Activated T-helper 1 cell treated with Interleukin-2 at 50 U/mL for 16 hours (primary cell): ENCODE results near the gene TPRX2.
"Not testable (repeated sequence)": the region's sequence is repeated elsewhere in the genome, so short reads cannot be mapped to it uniquely, and the experiment has no call there.

Experiments used
- DNase-seq: peaks from one replicate; pipeline ENCODE4 v3.0.0-alpha.2; 2020; ENCODE audit warnings: low read depth

TPRX2 gene, protein sequence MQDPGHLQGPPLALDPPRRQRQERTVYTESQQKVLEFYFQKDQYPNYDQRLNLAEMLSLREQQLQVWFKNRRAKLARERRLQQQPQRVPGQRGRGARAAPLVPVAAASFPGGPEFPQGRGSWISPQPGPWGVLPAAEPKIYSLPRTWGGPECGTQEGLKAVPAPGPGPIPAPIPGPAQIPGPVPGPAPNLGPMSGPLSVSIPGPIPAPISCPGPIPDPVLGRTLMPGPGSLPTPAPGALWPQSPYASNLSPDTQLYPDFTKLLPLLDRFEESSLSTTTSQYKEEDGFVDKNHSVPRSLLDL

DNA sequence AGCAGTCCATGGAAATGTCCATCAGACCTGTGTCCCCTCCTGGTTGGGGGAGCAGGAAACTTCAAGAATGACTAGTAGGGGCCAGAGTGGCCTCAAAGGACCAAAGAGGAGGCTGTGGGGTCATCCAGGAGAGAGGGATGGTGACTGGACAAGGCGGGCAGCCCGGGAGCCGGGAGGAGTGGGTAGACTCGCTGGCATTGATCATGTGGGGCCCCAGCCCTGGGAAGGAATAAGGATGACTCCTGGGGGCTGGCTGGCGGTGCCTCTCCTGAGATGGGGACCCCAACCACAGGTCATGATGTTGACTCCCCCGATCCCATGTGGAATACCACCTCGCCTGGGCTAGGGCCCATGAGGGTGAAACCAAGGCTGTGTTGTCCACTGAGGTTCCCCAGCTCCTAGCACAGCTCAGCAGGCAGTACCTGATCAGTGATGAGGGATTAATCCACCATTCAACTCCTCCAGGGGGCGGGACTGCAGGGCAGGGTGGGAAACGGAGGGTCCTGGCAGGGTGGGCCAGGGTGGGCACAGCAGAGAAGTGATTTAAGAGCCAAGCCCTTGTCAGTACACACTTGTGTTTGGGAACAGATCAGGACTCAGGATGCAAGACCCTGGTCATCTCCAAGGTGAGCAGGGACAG lies at the start of gene TPRX2:
TSS of gene TPRX2 (plus strand) at position 590 of the 640 bp plus-strand sequence. CDS start at position 602, 12 bp downstream.
- not testable (repeated sequence) for DNase-seq

DNA sequence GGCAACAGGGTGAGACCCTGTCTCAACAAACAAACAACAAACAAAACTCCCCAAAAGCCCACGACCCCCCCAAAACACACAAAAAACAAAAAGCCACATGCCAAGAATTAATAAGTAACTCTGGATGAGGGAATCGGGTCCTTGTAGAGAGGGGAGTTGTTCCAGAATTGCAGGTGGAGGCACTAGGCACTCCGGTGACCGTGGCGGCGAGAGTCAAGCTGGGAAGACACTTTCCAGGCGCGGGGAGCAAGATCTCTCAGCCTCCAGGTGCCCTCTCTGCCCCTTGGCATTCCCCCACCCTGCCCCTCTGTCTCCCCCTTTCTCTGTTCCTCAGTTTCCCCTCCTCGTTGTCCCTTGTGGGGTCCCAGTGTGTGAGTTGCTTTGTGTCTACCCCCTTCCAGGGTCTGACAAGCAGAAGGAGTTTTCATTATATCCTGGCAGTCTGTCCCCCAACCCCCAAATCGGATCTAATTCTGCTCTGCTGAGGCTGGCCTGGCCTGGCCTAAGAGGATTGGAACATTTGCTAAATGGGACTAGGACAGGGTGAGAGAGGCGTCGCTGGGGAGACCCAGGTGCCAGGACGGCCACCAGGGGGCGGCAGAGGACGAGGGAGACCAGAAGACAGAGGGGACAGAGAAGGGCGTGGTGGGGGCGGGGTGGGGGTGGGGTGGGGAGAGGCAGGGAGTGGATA lies 45.6 kb upstream of the TPRX2 start:
- peak; percentile 52 for DNase-seq

DNA sequence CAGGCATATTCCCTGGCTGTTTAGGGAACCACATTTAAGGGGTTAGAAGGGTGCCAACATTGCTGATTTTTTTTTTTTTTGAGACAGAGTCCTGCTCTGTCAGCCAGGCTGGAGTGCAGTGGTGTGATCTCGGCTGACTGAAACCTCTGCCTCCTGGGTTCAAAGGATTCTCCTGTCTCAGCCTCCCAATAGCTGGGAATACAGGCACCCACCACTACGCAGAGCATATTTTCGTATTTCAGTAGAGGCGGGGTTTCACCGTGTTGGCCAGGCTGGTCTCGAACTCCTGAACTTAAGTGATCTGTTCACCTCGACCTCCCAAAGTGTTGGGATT lies 45.1 kb upstream of the TPRX2 start:
- DNase-seq = no peak

DNA sequence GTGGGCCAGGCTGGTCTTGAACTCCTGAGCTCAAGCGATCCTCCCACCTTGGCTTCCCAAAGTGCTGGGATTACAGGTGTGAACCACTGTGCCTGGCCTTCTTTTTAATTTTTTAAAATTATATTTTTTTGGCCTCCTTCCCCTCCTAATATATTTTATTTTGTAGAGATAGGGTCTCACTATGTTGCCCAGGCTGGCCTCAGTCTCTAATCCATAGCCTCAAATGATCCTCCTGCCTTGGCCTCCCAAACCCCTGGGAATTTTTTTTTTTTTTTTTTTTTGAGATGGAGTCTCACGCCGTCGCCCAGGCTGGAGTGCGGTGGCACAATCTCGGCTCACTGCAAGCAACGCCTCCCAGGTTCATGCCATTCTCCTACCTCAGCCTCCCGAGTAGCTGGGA lies 42.8 kb upstream of the TPRX2 start:
- DNase-seq = not testable (repeated sequence)

DNA sequence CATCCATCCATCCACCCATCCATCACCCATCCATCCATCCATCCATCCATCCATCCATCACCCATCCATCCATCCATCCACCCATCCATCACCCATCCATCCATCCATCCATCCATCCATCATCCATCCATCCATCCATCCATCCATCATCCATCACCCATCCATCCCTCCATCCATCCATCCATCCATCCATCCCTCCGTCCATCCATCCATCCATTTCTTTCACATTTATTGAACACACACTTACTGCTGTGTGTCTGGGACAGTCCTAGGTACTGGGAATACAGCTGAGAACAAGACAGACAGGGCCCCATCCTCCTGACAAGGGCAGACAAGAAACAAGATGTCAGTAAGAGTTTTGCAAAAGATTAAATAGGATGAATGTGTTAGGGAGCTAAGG lies 40.8 kb upstream of the TPRX2 start:
- DNase-seq = not testable (repeated sequence)

DNA sequence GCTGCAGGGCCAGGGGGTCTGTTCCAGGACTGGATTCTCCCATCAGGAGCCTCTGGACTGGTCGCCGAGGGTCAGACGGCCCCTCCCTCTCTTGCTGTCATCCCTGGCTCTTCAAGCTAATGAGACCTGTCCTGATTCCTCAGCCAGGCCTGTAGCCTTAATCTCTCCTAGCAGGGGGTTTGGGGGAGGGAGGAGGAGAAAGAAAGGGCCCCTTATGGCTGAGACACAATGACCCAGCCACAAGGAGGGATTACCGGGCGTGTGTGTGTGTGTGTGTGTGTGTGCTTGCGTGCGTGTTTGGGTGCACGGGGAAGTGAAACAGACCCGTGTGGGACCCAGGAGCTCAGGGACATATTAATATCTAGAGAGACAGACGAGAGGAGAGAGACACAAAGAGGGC lies 39.2 kb upstream of the TPRX2 start:
- DNase-seq = no peak

DNA sequence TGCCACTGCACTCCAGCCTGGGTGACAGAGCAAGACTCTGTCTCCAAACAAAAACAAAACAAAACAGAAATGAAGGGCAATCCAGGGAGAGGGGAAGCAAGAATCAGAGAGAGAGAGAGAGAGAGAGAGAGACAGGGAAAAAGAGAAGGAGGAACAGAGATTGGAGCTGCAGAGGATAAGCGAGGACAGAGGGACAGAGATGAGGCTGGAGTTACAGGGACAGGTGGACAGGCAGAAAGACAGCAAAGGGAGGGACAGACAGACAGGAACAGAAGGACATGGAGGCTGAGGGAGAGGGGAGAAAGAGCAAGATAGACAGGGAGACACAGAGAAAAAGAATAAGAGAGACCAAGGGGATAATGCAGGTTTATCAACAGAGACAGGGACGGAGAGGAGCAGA lies 38.6 kb upstream of the TPRX2 start:
- DNase-seq = no peak

DNA sequence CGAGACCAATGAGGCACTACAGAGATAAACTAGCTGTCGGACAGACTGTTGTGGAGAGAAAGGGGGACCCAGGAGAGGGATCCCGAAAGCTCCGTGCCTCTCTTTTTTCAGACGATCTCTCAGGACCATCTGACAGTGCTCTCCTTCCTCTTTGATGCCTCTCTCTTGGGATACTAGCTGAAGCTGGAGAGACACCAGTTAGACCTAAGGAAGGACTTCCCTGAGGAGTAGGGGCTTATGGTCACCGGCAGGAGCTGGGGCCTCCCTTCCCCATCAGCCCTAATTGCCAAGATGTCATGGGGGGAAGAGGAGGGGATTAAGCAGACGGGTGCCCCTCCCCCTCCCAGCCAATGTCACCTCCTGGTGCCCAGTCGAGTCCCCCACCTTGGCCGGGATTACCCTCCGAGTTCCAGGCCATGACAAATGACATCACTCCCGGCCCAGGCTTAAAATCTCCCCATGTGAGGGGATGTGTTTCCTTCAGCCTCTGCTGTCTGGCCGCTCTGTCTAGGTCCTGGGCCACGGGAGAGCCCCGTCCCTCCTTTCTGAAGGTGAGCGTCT lies 37.5 kb upstream of the TPRX2 start, which contains the start of gene CRX:
TSS of gene CRX (plus strand) at position 478 of the 561 bp plus-strand sequence. CDS start 12,507 bp downstream, outside the sequence.
- DNase-seq = no peak

DNA sequence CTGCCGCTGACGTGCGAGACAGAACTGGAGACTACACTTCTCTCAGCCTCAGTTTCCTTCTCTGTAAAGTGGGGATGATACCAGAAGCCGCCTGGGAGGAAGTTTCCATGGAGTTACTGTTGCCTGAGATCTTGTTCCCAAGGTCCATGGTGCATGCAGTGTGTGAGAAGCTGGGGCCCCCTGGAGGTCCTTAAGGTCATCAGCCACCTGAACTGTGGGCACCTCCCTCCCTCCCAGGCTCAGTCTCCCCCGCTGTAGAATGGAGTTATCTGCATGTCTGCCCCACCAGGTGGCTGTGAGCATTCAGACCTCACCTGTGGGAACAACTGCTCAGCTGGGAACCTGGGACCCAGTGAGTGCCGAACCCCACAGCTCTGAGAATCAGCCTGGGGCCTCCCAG lies 34.6 kb upstream of the TPRX2 start:
- no peak for DNase-seq

DNA sequence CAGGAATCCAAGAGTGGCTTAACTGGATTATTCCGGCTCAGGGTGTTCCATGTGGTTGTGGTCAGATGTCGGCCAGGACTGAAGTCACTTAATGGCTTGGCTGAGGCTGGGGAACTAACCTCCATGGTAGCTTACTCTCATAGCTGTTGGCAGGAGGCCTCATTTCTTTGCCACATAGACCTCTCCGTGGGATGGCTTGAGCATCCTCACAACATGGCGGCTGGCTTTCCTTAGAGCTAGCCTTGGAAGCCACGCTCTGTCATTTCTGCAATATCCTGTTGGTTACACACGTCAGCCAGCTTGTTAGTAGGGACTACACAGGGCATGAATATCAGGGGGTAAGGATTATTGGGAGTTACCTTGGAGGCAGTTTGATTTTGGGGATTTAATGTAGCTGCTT lies 32.2 kb upstream of the TPRX2 start:
- DNase-seq = no peak

DNA sequence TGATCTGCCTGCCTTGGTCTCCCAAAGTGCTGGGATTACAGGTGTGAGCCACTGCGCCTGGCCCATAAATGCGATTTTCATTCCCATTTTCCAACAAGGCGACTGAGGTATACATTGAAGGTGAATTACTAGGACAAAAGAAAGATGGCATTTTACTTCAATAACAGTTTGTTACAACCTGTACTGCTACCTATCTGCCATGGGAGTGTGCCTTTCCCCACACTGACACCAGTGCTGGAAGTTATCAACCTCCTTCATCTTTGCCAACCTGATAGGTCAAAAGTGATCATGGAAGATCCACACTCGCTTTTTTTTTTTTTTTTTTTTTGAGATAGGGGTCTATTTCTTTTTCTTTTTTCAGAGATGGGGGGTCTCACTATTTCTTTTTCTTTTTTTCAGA lies 26.3 kb upstream of the TPRX2 start:
- no peak for DNase-seq

DNA sequence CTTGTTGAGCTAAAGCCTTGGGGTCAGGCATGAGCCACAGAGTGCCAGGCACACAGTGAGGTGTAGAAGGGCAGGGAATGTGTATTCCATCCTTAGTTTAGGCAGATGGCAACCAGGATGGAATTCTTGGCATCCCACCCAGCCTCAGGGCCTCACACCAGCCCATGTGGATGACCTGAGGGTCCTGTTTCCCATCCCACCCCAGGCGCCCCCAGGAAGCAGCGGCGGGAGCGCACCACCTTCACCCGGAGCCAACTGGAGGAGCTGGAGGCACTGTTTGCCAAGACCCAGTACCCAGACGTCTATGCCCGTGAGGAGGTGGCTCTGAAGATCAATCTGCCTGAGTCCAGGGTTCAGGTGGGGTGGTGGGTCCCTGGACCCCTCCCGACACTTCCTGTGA lies 23.0 kb upstream of the TPRX2 start:
- DNase-seq = no peak

DNA sequence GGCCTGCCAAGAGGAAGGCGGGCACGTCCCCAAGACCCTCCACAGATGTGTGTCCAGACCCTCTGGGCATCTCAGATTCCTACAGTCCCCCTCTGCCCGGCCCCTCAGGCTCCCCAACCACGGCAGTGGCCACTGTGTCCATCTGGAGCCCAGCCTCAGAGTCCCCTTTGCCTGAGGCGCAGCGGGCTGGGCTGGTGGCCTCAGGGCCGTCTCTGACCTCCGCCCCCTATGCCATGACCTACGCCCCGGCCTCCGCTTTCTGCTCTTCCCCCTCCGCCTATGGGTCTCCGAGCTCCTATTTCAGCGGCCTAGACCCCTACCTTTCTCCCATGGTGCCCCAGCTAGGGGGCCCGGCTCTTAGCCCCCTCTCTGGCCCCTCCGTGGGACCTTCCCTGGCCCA lies 19.6 kb upstream of the TPRX2 start:
- no peak for DNase-seq

DNA sequence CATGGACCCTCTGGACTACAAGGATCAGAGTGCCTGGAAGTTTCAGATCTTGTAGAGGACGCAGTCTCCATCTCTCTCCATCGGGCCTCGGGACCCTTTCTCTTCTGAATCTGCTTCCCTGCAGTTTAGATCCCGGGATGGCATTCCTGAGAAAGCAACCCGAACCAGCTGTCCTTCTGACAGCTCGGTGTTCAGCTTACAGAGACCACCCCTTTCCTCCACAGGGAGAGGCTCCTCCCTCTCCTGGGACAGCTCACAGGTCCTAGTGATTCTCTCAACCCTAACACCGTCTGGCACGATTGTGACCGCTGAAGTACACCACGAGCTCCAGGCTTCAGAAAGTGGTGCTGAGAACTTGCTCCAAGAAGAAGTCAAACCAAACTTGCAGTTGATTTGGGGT lies 19.1 kb upstream of the TPRX2 start:
- DNase-seq = no peak

DNA sequence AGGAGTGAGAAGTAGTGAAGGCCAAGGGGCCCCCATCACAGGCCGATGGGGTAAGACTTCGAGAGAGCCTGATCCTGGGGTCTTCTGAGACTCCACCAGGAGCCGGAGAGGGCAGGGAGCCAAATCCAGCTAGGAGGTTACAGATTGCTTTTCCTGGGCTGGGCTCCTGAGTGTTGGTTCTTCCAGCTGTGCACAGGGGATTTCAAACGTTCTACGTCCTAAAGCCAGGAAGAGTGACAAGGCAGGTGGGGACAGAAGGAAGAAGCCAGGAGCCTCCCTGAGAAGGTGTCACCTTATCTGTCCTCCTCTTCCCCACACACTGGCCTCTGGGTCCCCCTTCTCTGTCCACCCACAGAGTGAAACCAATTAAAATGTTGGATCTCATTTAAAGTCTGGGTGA lies 16.1 kb upstream of the TPRX2 start:
- DNase-seq = no peak

DNA sequence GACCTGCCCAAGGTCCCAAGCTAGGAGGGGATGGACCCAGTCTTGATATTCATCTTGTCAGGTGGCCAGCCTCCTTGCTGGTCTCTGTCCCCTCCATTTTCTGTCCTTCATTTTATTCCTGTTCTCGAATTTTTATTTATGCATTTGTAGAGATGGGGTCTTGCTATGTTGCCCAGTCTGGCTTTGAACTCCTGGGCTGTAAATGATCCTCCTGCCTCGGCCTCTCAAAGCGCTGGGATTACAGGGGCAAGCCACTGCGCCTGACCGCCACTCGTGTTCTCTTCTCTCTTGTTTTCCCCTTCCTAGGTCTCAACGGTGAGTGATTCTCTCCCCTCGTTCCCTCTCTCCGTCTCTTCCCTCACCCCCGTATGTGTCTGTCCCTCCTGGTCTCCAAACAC lies 10.6 kb upstream of the TPRX2 start:
- no peak for DNase-seq

DNA sequence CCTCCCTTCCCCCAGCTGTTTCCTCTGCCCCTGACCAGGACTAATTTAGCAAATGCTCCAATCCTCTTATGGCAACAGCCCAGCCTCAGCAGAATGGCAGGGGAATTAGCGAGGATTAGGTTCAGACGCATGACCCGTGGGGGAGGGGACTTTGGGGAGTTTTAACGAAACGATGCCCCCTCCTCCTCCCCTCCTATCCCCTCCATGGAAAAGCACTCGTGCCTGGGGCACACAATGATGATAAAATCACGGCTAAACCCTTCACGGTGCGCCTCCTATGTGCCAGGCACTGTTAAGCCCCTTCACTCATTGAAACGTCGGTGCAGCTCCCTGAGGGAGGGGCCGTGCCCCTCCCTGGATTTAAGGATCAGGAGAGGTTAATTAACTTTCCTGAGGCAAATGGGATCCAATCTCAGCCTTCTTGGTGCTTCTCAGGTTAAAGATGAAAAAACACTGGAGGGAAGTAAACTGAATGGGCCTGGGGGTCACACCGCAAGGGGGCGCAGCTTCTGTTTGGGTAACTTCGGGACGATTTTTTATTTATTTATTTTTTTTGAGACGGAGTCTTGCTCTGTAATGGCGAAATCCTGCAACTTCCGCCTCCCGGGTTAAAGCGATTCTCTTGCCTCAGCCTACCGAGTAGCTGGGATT lies 10.1 kb upstream of the TPRX2 start:
- peak; percentile 3 for DNase-seq

DNA sequence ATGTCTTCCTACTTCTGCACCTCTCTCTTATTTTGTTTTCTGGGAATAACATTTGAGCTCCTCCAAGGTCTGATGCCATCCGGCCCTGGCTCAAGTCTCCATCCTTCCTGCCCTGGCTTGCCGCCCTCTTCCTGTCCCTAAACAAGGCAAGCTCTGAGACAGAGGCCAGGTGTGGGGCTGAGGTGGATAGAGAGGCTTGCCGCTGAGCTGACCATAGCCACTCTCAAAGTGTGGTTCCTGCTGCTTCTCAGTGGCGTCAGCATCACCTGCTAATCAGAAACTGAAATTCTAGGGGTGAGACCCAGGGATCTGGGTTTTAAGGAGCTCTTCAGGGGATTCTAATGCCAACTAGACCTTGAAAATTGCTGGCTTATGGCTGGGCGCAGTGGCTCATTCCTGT lies 6.0 kb upstream of the TPRX2 start:
- no peak for DNase-seq

DNA sequence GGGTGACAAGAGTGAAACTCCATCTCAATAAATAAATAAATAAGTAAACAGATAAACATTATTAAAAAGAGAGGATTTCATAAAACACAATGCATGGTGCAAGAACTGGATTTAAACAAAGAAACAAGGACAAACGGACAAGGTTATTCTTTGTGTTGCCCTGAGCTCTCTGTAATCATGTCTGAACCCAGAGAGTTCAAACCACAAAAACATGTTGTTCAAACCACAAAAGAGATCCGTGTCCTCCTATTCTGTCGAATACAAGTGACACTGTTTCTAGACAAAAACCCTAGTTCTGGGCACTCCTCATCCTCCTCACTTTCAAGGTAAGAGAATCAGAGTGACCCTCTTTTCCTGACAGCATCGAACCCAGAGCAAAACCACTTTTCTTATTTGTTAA lies 4.6 kb upstream of the TPRX2 start:
- no peak for DNase-seq

DNA sequence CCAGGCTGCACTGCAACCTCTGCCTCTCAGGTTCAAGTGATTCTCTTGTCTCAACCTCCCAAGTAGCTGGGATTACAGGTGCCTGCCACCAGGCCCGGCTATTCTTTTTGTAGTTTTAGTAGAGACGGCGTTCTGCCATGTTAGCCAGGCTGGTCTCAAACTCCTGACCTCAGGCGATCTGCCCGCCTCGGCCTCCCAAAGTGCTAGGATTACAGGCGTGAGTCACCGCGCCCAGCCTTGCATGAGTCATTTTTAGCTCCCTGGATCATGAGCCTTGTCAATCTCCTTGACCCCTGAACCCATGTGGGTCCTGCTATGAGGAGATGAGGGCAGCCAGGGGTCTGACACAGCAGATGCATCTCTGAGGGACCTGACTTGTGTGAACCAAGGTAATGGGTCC lies 804 bp upstream of the TPRX2 start:
- DNase-seq = not testable (repeated sequence)

DNA sequence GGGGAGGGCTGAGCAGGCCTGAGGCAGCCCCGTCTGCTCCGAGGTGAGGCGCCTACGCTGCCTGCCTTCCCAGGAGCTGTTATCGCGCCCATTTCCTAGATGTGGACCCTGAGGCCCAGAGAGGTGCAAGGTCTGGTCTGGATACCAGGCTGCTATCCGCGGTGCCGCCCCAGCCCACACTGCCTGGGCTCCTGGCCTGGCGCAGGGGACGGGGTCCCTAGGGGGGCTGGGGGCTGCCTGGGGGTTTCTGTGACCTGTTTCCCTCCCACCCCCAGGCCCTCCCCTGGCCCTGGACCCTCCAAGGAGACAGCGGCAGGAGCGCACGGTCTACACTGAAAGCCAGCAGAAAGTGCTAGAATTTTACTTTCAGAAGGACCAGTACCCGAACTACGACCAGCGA lies 803 bp downstream of the TPRX2 start:
- not testable (repeated sequence) for DNase-seq

DNA sequence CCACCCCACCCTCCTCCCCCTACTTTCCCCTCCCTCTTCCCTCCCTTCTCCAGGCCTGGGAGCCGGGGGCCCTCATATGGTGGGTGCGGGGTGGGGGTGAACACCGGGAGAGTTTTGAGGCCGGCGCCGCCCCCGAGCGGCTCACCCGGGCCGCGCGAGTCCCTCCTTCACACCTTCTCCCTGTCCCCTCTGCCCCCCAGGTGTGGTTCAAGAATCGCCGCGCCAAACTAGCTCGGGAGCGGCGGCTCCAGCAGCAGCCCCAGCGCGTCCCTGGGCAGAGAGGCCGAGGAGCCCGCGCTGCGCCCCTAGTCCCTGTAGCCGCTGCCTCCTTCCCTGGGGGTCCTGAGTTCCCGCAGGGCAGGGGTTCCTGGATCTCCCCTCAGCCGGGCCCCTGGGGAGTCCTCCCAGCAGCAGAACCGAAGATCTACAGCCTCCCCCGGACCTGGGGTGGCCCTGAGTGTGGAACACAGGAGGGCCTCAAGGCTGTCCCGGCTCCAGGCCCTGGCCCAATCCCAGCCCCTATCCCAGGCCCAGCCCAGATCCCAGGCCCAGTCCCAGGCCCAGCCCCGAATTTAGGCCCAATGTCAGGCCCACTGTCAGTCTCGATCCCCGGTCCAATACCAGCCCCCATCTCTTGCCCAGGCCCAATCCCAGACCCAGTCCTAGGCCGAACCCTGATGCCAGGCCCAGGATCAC lies 1.7 kb downstream of the TPRX2 start:
- no peak for DNase-seq
